MM.1S (cell line): ENCODE results near the gene S100A7A.

Experiments
- DNase-seq: peaks from one replicate; pipeline ENCODE4 v3.0.0-alpha.2; 2015
- H2AFZ ChIP-seq: fragments of 300-600 bp; sonication (generic); 2 replicates; pipeline ENCODE4 v1.6.0; 2016; ENCODE audit warnings: antibody characterized with exemption, low read length
- H3F3A ChIP-seq: fragments of 300-600 bp; sonication (generic); 2 replicates; pipeline ENCODE4 v1.6.1; 2016; ENCODE audit warnings: mild to moderate bottlenecking, antibody characterized with exemption, low read length, moderate library complexity, mixed read lengths; ENCODE audit not compliant: insufficient read depth
- H3K27ac ChIP-seq: fragments of 300-600 bp; sonication (generic); 2 replicates; pipeline ENCODE4 v1.5.1; 2016; ENCODE audit warnings: mild to moderate bottlenecking, low read length
- H3K27me3 ChIP-seq: fragments of 300-600 bp; sonication (generic); replicated peaks from 2 replicates; pipeline ENCODE4 v1.6.0; 2016; ENCODE audit warnings: low read length; ENCODE audit not compliant: insufficient read depth
- H3K36me3 ChIP-seq: fragments of 300-600 bp; sonication (generic); replicated peaks from 2 replicates; pipeline ENCODE4 v1.6.1; 2016; ENCODE audit warnings: mild to moderate bottlenecking, low read length, mixed read lengths; ENCODE audit not compliant: insufficient read depth
- H3K4me1 ChIP-seq: fragments of 300-600 bp; sonication (generic); 2 replicates; pipeline ENCODE4 v1.6.1; 2016; ENCODE audit warnings: low read length, mixed read lengths
- H3K4me2 ChIP-seq: fragments of 300-600 bp; sonication (generic); 2 replicates; pipeline ENCODE4 v1.6.0; 2016; ENCODE audit warnings: low read depth, low read length
- H3K4me3 ChIP-seq: fragments of 300-600 bp; sonication (generic); 2 replicates; pipeline ENCODE4 v1.5.1; 2016; ENCODE audit warnings: low read length, mixed read lengths
- H3K79me2 ChIP-seq: fragments of 300-600 bp; sonication (generic); 2 replicates; pipeline ENCODE4 v1.6.1; 2016; ENCODE audit warnings: mixed run types, low read length, mixed read lengths
- H3K9ac ChIP-seq: fragments of 300-600 bp; sonication (generic); 2 replicates; pipeline ENCODE4 v1.6.1; 2016; ENCODE audit warnings: low read length, mixed read lengths
- H3K9me2 ChIP-seq: fragments of 300-600 bp; sonication (generic); replicated peaks from 2 replicates; pipeline ENCODE4 v1.6.1; 2016; ENCODE audit warnings: mild to moderate bottlenecking, low read length, mixed read lengths; ENCODE audit not compliant: insufficient read depth
- H3K9me3 ChIP-seq: fragments of 300-600 bp; sonication (generic); replicated peaks from 2 replicates; pipeline ENCODE4 v1.6.1; 2016; ENCODE audit warnings: mild to moderate bottlenecking, low read length, mixed read lengths; ENCODE audit not compliant: insufficient read depth
- H4K20me1 ChIP-seq: fragments of 300-600 bp; sonication (generic); 2 replicates; pipeline ENCODE4 v1.6.1; 2016; ENCODE audit warnings: mild to moderate bottlenecking, low read length, moderate library complexity, mixed read lengths; ENCODE audit not compliant: insufficient read depth
- CTCF ChIP-seq: fragments of 300-600 bp; sonication (generic); IDR thresholded peaks from 2 replicates; pipeline ENCODE4 v1.5.1; 2016; ENCODE audit warnings: antibody characterized with exemption, low read length, mixed read lengths
- EZH2 ChIP-seq: fragments of 300-600 bp; sonication (generic); optimal IDR thresholded peaks from 2 replicates; pipeline ENCODE3; 2017; ENCODE audit warnings: low read depth, mild to moderate bottlenecking, antibody characterized with exemption, low read length, mixed read lengths
- EZH2phosphoT487 ChIP-seq: fragments of 300-600 bp; sonication (generic); IDR thresholded peaks from 2 replicates; pipeline ENCODE4 v1.6.1; 2018; ENCODE audit warnings: antibody characterized with exemption, low read length

The S100A7A gene

DNA sequence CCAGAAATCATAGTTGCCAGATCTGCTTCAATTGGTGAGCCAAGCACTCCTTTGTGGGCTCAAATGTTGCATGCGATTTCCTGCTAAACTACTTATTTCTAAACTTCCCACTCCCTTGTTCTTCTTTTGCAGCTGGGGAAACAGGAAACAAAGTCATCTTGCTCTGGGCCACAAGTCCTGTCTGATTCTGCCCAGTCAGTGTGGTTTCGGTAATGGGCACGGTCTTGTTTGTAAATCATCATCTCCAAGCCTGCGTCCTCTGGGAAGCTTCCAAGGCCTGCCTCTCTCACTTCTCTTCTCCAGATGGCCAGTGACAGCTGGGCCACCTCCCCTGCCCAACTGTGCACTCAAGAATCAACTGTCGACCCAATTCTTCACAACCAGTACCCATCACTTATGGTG is 29.8 kb upstream of the S100A7A start:
- Histone ChIP-seq H3K4me2 (no peak overlapping the region), H3K4me3 (no peak overlapping the region), H3K79me2 (no peaks in the 10 kb centered on the region), H3K36me3 (no peaks in the 10 kb centered on the region), H2AFZ (no peak overlapping the region), H3K9ac (no peak overlapping the region), H3K27me3 (0 out of 2 replicates have a peak, but pooled peaks cover 5% of the 10 kb centered on the region), H3F3A (no peaks in the 10 kb centered on the region), H3K9me2 (no peaks in the 10 kb centered on the region), H3K4me1 (no peaks in the 10 kb centered on the region), H4K20me1 (no peaks in the 10 kb centered on the region), H3K9me3 (no peaks in the 10 kb centered on the region), H3K27ac (no peak overlapping the region)
- no peak for TF ChIP-seq EZH2phosphoT487
- TF ChIP-seq CTCF: no peak
- no peak for TF ChIP-seq EZH2
- DNase-seq: no peak

GRCh38 chr1:153387001-153387400 is 29.3 kb upstream of the S100A7A start:
- no peak overlapping the region for H3K4me2 ChIP-seq
- H3K27ac ChIP-seq: no peak overlapping the region
- no peaks in the 10 kb centered on the region for H3K79me2 ChIP-seq
- DNase-seq: no peak
- no peaks in the 10 kb centered on the region for H3K9me2 ChIP-seq
- no peaks in the 10 kb centered on the region for H4K20me1 ChIP-seq
- no peaks in the 10 kb centered on the region for H3F3A ChIP-seq
- no peaks in the 10 kb centered on the region for H3K4me1 ChIP-seq
- 0 out of 2 replicates have a peak, but pooled peaks cover 7% of the 10 kb centered on the region for H3K27me3 ChIP-seq
- no peak overlapping the region for H3K4me3 ChIP-seq
- H3K9me3 ChIP-seq: no peaks in the 10 kb centered on the region
- TF ChIP-seq CTCF (no peak), EZH2phosphoT487 (no peak), EZH2 (no peak)
- H3K9ac ChIP-seq: no peak overlapping the region
- no peak overlapping the region for H2AFZ ChIP-seq
- H3K36me3 ChIP-seq: no peaks in the 10 kb centered on the region

DNA sequence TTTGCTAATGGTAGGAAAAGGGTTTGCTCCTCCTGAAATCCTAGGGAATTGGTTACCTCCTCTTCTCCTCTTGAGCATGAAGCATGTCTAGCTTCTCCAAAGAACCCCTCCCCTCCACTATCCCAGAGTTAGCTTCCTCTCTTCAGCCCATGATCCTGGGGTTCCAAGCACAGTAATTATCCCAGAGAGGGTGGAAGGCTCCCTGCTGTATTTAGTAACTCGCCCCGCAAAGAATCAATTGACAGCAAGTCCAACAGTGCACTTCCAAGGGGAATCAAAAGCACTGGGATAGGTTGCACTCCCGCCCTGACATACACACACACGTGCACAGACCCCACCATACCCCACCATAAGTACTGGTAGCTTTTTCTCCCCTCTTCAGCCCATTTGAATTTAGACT is 28.5 kb upstream of the S100A7A start:
- no peaks in the 10 kb centered on the region for H3K36me3 ChIP-seq
- H3K9me2 ChIP-seq: no peaks in the 10 kb centered on the region
- H3K9ac ChIP-seq: no peak overlapping the region
- no peak for TF ChIP-seq EZH2phosphoT487
- no peak for TF ChIP-seq EZH2
- no peak for TF ChIP-seq CTCF
- H3K27me3 ChIP-seq: 0 out of 2 replicates have a peak, but pooled peaks cover 7% of the 10 kb centered on the region
- no peak overlapping the region for H3K4me3 ChIP-seq
- no peak overlapping the region for H2AFZ ChIP-seq
- H3K27ac ChIP-seq: no peak overlapping the region
- DNase-seq: no peak
- H3F3A ChIP-seq: no peaks in the 10 kb centered on the region
- no peaks in the 10 kb centered on the region for H3K79me2 ChIP-seq
- H3K9me3 ChIP-seq: no peaks in the 10 kb centered on the region
- no peak overlapping the region for H3K4me2 ChIP-seq
- H4K20me1 ChIP-seq: no peaks in the 10 kb centered on the region
- no peaks in the 10 kb centered on the region for H3K4me1 ChIP-seq

DNA sequence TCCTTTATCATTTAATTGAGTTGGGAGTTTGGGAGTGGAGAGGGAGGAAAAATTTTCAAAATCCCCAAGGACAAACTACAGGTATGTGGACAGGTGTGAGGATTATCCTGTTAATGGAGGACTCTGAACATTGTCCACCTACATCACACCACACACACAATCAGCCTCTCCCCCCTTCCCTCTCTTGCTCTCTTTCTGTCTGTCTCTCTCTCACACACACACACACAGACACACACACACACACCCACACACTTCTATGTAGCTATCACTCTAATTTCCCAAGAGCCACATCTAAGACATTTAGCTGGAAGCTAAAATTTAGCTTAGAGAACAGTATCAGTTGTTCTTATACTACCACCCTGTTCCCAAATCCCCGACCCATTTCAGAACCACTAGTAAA is 26.9 kb upstream of the S100A7A start:
- H2AFZ ChIP-seq: no peak overlapping the region
- no peak overlapping the region for H3K4me2 ChIP-seq
- H3K27ac ChIP-seq: no peak overlapping the region

More for the DNA sequence above, 26.9 kb upstream of the S100A7A start:
- Histone ChIP-seq H3K79me2 (no peaks in the 10 kb centered on the region), H4K20me1 (no peaks in the 10 kb centered on the region), H3K4me3 (no peak overlapping the region), H3K9ac (no peak overlapping the region), H3K4me1 (no peaks in the 10 kb centered on the region), H3K27me3 (0 out of 2 replicates have a peak, but pooled peaks cover 7% of the 10 kb centered on the region), H3F3A (no peaks in the 10 kb centered on the region), H3K9me3 (no peaks in the 10 kb centered on the region), H3K9me2 (no peaks in the 10 kb centered on the region), H3K36me3 (no peaks in the 10 kb centered on the region)
- DNase-seq: no peak
- TF ChIP-seq EZH2phosphoT487: no peak
- no peak for TF ChIP-seq CTCF
- no peak for TF ChIP-seq EZH2
